Neural cell (in vitro differentiated cells): Measurements from ENCODE around the gene KCNK17.

Experiments
- CTCF ChIP-seq: fragments of 450-650 bp; IDR thresholded peaks from 2 replicates; pipeline ENCODE4 v1.5.1; 2014; ENCODE audit warnings: antibody characterized with exemption, mild to moderate bottlenecking, moderate library complexity; ENCODE audit not compliant: poor library complexity, severe bottlenecking
- EP300 ChIP-seq: fragments of 450-650 bp; conservative IDR thresholded peaks from 2 replicates; pipeline ENCODE4 v1.6.1; 2014; ENCODE audit warnings: antibody characterized with exemption, mild to moderate bottlenecking, moderate library complexity; ENCODE audit not compliant: poor library complexity, severe bottlenecking
- EZH2 ChIP-seq: fragments of 200-600, 300-800 bp; shearing (Covaris generic), sonication (generic); IDR thresholded peaks from 2 replicates; pipeline ENCODE4 v1.6.1; 2014; ENCODE audit warnings: antibody characterized with exemption, low read length, borderline replicate concordance, mild to moderate bottlenecking; ENCODE audit not compliant: insufficient read depth, poor library complexity, severe bottlenecking
- MXI1 ChIP-seq: fragments of 450-650 bp; conservative IDR thresholded peaks from 2 replicates; pipeline ENCODE4 v1.6.1; 2014; ENCODE audit warnings: antibody characterized with exemption, mild to moderate bottlenecking; ENCODE audit not compliant: poor library complexity, severe bottlenecking
- POLR2AphosphoS5 ChIP-seq: IDR thresholded peaks from 2 replicates; pipeline ENCODE4 v1.6.1; 2012
- RAD21 ChIP-seq: fragments of 450-650 bp; conservative IDR thresholded peaks from 2 replicates; pipeline ENCODE4 v1.6.1; 2014; ENCODE audit warnings: antibody characterized with exemption, mild to moderate bottlenecking, moderate library complexity
- SMC3 ChIP-seq: fragments of 450-650 bp; conservative IDR thresholded peaks from 2 replicates; pipeline ENCODE4 v1.6.1; 2014; ENCODE audit warnings: antibody characterized with exemption, mild to moderate bottlenecking, moderate library complexity; ENCODE audit not compliant: poor library complexity
- TAF1 ChIP-seq: IDR thresholded peaks from 2 replicates; pipeline ENCODE4 v1.6.1; 2012; ENCODE audit warnings: low read depth
- TF ChIP-seq, protein P1 (sequence below): IDR thresholded peaks from 2 replicates; pipeline ENCODE4 v1.6.1; 2012; ENCODE audit warnings: borderline replicate concordance

GRCh38 chr6:39362487-39362865, 48.3 kb upstream of the KCNK17 start:
- TF ChIP-seq CTCF (no peak), EP300 (no peak), EZH2 (no peak), MXI1 (no peak), RAD21 (no peak), SMC3 (no peak), POLR2AphosphoS5 (no peak), TAF1 (no peak)
- TF ChIP-seq, protein P1, sequence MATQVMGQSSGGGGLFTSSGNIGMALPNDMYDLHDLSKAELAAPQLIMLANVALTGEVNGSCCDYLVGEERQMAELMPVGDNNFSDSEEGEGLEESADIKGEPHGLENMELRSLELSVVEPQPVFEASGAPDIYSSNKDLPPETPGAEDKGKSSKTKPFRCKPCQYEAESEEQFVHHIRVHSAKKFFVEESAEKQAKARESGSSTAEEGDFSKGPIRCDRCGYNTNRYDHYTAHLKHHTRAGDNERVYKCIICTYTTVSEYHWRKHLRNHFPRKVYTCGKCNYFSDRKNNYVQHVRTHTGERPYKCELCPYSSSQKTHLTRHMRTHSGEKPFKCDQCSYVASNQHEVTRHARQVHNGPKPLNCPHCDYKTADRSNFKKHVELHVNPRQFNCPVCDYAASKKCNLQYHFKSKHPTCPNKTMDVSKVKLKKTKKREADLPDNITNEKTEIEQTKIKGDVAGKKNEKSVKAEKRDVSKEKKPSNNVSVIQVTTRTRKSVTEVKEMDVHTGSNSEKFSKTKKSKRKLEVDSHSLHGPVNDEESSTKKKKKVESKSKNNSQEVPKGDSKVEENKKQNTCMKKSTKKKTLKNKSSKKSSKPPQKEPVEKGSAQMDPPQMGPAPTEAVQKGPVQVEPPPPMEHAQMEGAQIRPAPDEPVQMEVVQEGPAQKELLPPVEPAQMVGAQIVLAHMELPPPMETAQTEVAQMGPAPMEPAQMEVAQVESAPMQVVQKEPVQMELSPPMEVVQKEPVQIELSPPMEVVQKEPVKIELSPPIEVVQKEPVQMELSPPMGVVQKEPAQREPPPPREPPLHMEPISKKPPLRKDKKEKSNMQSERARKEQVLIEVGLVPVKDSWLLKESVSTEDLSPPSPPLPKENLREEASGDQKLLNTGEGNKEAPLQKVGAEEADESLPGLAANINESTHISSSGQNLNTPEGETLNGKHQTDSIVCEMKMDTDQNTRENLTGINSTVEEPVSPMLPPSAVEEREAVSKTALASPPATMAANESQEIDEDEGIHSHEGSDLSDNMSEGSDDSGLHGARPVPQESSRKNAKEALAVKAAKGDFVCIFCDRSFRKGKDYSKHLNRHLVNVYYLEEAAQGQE, result no peak
